ENCODE measurements around the gene MAML2.

The MAML2 gene

GRCh38 chr11:96303980-96304379 is 39.0 kb downstream of the MAML2 start:
- DNase-seq (ENCODE audit: low spot score) = no peak
- TF ChIP-seq CTCF (IDR thresholded peaks at IDR 0.05; ENCODE audit: extremely low read depth, missing control alignments) = no peak

- no peak for DNase-seq (ENCODE audit: low spot score)
- no peak for TF ChIP-seq CTCF (IDR thresholded peaks at IDR 0.05; ENCODE audit: extremely low read depth, missing control alignments)
These were observed 39.9 kb downstream of the MAML2 start for GRCh38 chr11:96303064-96303463.

- DNase-seq (ENCODE audit: low spot score) = no peak
- no peak for TF ChIP-seq CTCF (IDR thresholded peaks at IDR 0.05; ENCODE audit: extremely low read depth, missing control alignments)
These were observed 41.2 kb downstream of the MAML2 start for GRCh38 chr11:96301818-96302217.

GRCh38 chr11:96299155-96299888 is 43.7 kb downstream of the MAML2 start:
- no peak for DNase-seq (ENCODE audit: low spot score)
- no peak for TF ChIP-seq CTCF (IDR thresholded peaks at IDR 0.05; ENCODE audit: extremely low read depth, missing control alignments)

GRCh38 chr11:96295369-96295768 is 47.6 kb downstream of the MAML2 start:
- TF ChIP-seq CTCF (IDR thresholded peaks at IDR 0.05; ENCODE audit: extremely low read depth, missing control alignments) = no peak
- no peak for DNase-seq (ENCODE audit: low spot score)

GRCh38 chr11:96294289-96294688 is 48.7 kb downstream of the MAML2 start:
- TF ChIP-seq CTCF (IDR thresholded peaks at IDR 0.05; ENCODE audit: extremely low read depth, missing control alignments) = no peak

GRCh38 chr11:96293598-96294021 is 49.4 kb downstream of the MAML2 start:
- DNase-seq (ENCODE audit: low spot score) = peak; percentile 34
- no peak for TF ChIP-seq CTCF (IDR thresholded peaks at IDR 0.05; ENCODE audit: extremely low read depth, missing control alignments)

More at GRCh38 chr11:96294289-96294688, 48.7 kb downstream of the MAML2 start:
- no peak for DNase-seq (ENCODE audit: low spot score)

Measured in GM20000 (cell line).